ENCODE results near the gene PPIE. TPM values are rescaled to one million over a fixed set of nuclear protein-coding genes. Genes with fewer than 3 reads are reported as not detected.

Gene PPIE
- total and polyA plus RNA-seq, 2 experiments from 2014 or later, result 27.8 to 51.9 TPM

- TF ChIP-seq ZNF114 (CRISPR knock-in tag; IDR thresholded peaks at IDR 0.05) (no peak), POLR2AphosphoS5 (IDR thresholded peaks at IDR 0.05; ENCODE audit: low read depth) (no peak), CTCF (conservative IDR thresholded peaks at IDR 0.05; ENCODE audit: low read depth in 2 of 2) (no peak), EZH2 (IDR thresholded peaks at IDR 0.05; ENCODE audit: low read depth, unreplicated experiment) (no peak), ETS1 (IDR thresholded peaks at IDR 0.05) (no peak), CREB1 (CRISPR knock-in tag; IDR thresholded peaks at IDR 0.05; ENCODE audit: low read depth) (no peak), STAT1 (IDR thresholded peaks at IDR 0.05; ENCODE audit: unreplicated experiment) (no peak), JUNB (IDR thresholded peaks at IDR 0.05; ENCODE audit: unreplicated experiment) (no peak), ZNF331 (CRISPR knock-in tag; IDR thresholded peaks at IDR 0.05; ENCODE audit: low read depth) (no peak), EZH2phosphoT487 (IDR thresholded peaks at IDR 0.05; ENCODE audit: unreplicated experiment) (no peak), REST (IDR thresholded peaks at IDR 0.05; ENCODE audit: unreplicated experiment) (no peak), NANOG (IDR thresholded peaks at IDR 0.05; ENCODE audit: borderline replicate concordance) (no peak)
- H3K36me3 Mint-ChIP-seq (ENCODE audit: low read depth), result peaks cover 54% of the 10 kb centered on the region
- ATAC-seq, result no peak
Observed at GRCh38 chr1:39752703-39753102, 14.0 kb downstream of the PPIE start.

More at GRCh38 chr1:39752703-39753102, 14.0 kb downstream of the PPIE start:
- Histone ChIP-seq H3K4me1 (ENCODE audit: insufficient read depth) (no peaks in the 10 kb centered on the region), H3K27me3 (ENCODE audit: insufficient read depth) (no peaks in the 10 kb centered on the region), H3K36me3 (ENCODE audit: insufficient read depth) (peaks cover 23% of the 10 kb centered on the region; the same call in 1 of the 2 replicates), H3K4me3 (no peak overlapping the region), H4K20me1 (replicated peaks; ENCODE audit: insufficient read depth) (peaks cover 11% of the 10 kb centered on the region), H3F3A (replicated peaks; ENCODE audit: low read depth) (no peaks in the 10 kb centered on the region), H3K79me2 (replicated peaks; ENCODE audit: insufficient read depth) (no peaks in the 10 kb centered on the region), H3K27ac (ENCODE audit: low read depth) (no peak overlapping the region), H2AFZ (no peak overlapping the region), H3K4me2 (no peak overlapping the region), H3K9me2 (ENCODE audit: insufficient read depth) (no peaks in the 10 kb centered on the region)
- no peaks in the 10 kb centered on the region; the same call in 2 of the 3 replicates for H3K4me1 Mint-ChIP-seq
- no peak overlapping the region for H3K4me3 Mint-ChIP-seq
- DNase-seq (ENCODE audit: low spot score), result no peak
- H3K27me3 Mint-ChIP-seq (ENCODE audit: insufficient read depth, low read depth, poor library complexity), result no peaks in the 10 kb centered on the region
- no peaks in the 10 kb centered on the region for H3K9me3 Mint-ChIP-seq
- H3K27ac Mint-ChIP-seq, result no peak overlapping the region
